Dedifferentiated amniotic fluid mesenchymal stem cell (primary cell): ENCODE results near the gene CMC2.

ENCODE experiments used
- DNase-seq: peaks from one replicate; pipeline ENCODE4 v3.0.0-alpha.2; 2016; ENCODE audit errors: extremely low spot score

The CMC2 gene

DNA sequence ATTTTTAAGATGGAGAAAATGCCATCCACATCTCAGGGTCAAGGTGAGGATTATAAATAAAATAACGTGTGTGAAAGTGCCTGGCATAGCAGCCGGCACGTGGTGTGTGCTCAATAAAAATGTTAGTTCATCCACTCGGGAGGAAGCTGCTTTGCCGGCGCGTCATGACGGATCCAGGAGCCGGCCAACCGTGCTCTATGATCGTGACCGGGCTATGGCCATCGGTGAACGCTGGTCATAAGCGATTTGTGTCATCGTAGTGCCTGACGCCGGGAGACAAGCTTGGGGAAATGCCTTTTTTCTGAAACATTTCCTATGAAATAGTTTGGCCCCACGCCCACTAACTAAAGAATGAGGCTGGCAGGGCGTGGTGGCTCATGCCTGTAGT is 74.0 kb downstream of the CMC2 start:
- DNase-seq, result peak; percentile 83

DNA sequence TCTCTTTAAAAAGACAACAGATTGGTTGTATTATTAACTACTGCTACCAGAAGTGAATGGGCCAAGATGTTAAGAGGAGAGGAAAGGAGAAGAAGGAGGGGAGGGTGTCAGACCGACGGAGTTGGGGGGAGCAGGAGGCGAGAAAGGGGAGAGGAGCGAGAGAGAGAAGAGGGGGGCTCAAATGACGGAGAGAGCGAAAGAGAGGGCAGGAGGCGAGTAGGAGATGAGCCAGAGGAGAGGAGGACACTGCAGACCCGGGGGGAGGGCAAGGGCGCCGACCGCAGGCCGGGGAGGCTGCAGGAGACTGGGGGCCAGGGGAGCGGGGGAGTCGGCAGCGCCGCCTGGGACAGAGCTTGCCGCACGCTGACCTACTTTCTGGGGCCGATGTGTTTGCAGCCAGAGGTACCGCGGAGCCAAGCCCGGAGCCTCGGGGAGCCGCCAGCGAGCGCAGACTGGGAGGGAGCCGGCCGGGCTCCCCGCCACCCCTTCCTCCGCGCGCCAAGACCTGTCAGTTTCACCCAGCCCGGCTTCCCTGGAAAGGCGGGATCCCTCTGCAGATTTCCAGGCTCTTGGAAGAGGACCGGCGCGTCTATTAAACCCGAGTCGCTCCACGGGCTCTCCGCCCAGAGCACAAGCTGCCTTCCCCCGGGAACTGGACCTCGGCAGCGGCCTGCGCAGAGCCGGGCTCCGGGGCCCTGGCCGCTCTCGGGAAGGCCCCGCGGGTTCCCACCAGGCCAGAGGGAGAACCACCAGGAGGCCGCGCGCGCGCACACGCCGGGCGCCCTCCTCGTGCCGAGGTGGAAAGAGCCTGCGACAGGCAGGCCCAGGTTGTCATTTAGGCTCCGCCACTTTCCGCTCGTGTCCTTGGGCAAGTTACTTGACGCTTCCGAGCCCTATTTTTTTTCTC is 74.6 kb downstream of the CMC2 start:
- peak; percentile 27 for DNase-seq

DNA sequence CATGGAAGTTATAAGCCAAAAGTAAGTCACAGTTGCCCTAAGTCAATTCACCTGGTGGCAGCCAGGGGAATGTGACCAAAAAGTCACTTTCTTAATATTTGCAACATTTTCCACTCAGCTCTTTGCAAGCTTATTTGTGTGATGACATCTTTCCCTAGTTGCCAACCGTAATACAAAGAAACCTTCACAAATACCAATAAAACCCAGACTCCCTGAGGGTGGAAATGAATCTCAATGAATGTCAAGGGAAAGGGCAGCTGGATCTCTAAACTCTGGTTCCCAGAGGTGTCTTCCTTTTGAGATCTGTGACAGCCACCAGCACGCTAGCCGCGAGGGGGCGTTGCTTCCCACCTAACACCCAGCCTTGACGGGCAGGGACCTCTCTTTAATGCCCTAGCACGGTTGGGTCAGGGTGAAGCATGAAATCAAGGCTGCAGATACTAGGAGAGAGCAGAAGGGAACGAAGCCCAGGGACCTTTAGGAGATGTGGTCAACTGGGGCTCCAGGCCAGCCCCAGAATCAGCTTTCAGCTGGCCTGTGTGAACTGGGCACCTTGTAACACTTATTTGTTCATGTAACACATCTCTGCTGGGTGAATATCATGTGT is 82.2 kb downstream of the CMC2 start:
- no peak for DNase-seq

DNA sequence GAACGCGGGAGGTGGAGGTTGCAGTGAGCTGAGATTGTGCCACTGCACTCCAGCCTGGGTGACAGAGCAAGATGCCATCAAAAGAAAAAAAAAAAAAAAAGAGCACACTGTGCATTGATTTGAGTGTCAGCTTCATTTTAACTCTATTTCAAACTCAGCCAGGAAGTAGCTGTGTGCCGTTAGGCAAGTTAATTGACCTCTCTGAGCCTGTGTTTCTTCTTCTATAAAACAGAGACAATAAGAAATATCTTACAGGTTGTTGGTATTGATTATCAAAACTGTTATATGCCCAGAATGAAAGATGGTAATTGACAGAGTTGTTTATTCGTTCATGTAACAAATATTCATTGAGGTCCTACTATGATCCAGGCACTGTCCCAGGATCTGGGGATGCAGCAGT is 83.3 kb downstream of the CMC2 start:
- DNase-seq, result no peak
